K562 (cell line): ENCODE measurements around the gene SYNRG. TPM values are rescaled to one million over a fixed set of nuclear protein-coding genes. Genes with fewer than 3 reads are reported as not detected.

Experiments used
- ATAC-seq: fragments of 200-7000 bp; cut with Tn5 transposase; 3 replicates; pipeline ENCODE4 v1.9.1; 2020; ENCODE audit warnings: moderate library complexity
- BruUV-seq: library from RNA; stranded (reverse); fragments of 400-500 nt; replicated peaks from 2 replicates; lab custom pipeline; 2021; lab: Mats Ljungman, UMichigan
- CTCF ChIA-PET: fragments of 300-600 bp; formaldehyde crosslinking; extraction: SDS; loops from one replicate; lab custom pipeline; 2021; ENCODE audit warnings: low intra/inter-chr PET ratio; lab: Yijun Ruan, JAX
- POLR2A ChIA-PET: fragments of 300-600, 350-650 bp; sonication (Branson Sonifier 250); formaldehyde crosslinking; extraction: SDS; loops from one replicate; lab custom pipeline; 2021; ENCODE audit warnings: antibody characterized with exemption, inconsistent platforms; lab: Yijun Ruan, JAX
- DNase-seq, 4 experiments: peaks; one replicate each; pipeline versions ENCODE4 v3.0.0 to v3.0.0-alpha.2; 2011 to 2018; ENCODE audit warnings: low spot score in 3 of 4, mixed read lengths in 3 of 4; ENCODE audit errors: extremely low read depth in 1 of 4
- FAIRE-seq: peaks from 2 replicates; lab custom pipeline; 2011; peaks lifted over from hg19 to GRCh38; lab: Jason Lieb, UNC
- H2AFZ ChIP-seq: 2 replicates; pipeline ENCODE4 v1.6.0; 2011; ENCODE audit warnings: low read depth, low read length, control low read depth, inconsistent platforms
- H3K27ac ChIP-seq: fragments of 200-600 bp; 3 replicates; pipeline ENCODE4 v1.8.0; 2011; ENCODE audit warnings: low read depth, mild to moderate bottlenecking, control low read depth, inconsistent platforms, low read length, moderate library complexity, mixed read lengths; ENCODE audit errors: extremely low read depth
- H3K27me3 ChIP-seq, 2 experiments: fragments of 300-600 bp in 1 of 2; 2 replicates in 1 of 2; 3 replicates in 1 of 2; pipeline versions ENCODE4 v1.6.0 to v1.8.0; 2011; ENCODE audit warnings: inconsistent platforms in 2 of 2, low read length in 2 of 2, mild to moderate bottlenecking in 1 of 2, mixed read lengths in 1 of 2, moderate library complexity in 1 of 2; ENCODE audit not compliant: control insufficient read depth in 2 of 2, insufficient read depth in 2 of 2
- H3K36me3 ChIP-seq: fragments of 300-600 bp; 3 replicates; pipeline ENCODE4 v1.8.0; 2011; ENCODE audit warnings: mild to moderate bottlenecking, low read length, inconsistent platforms; ENCODE audit not compliant: control insufficient read depth, insufficient read depth
- H3K4me1 ChIP-seq, 2 experiments: fragments of 200-600 bp in 1 of 2; replicated peaks in 1 of 2; 2 replicates in 1 of 2; 3 replicates in 1 of 2; pipeline versions ENCODE4 v1.5.1 to v1.8.0; 2011; ENCODE audit warnings: inconsistent platforms in 2 of 2, low read length in 2 of 2, mild to moderate bottlenecking in 1 of 2, mixed read lengths in 1 of 2, moderate library complexity in 1 of 2; ENCODE audit not compliant: control insufficient read depth in 2 of 2, insufficient read depth in 2 of 2
- H3K4me2 ChIP-seq: 2 replicates; pipeline ENCODE4 v1.6.1; 2011; ENCODE audit warnings: low read length, control low read depth, inconsistent platforms, mixed read lengths; ENCODE audit not compliant: insufficient read depth
- H3K4me3 ChIP-seq: fragments of 200-600 bp; sonication (generic), shearing (Covaris generic); 2 replicates; pipeline ENCODE4 v1.5.1; 2016; ENCODE audit warnings: control low read depth, inconsistent platforms
- H3K79me2 ChIP-seq: fragments of 200-600 bp; 3 replicates; pipeline ENCODE4 v1.8.0; 2011; ENCODE audit warnings: low read length, inconsistent platforms; ENCODE audit not compliant: control insufficient read depth, insufficient read depth
- H3K9ac ChIP-seq, 2 experiments: 2 replicates each; pipeline versions ENCODE4 v1.6.0 to v1.6.1; 2011; ENCODE audit warnings: low read depth in 2 of 2, low read length in 2 of 2, control low read depth in 1 of 2, inconsistent platforms in 1 of 2, mild to moderate bottlenecking in 1 of 2, mixed read lengths in 1 of 2; ENCODE audit not compliant: insufficient read depth in 1 of 2
- H3K9me1 ChIP-seq: one replicate; pipeline ENCODE4 v1.6.0; 2011; ENCODE audit warnings: inconsistent platforms, mild to moderate bottlenecking, low read length, moderate library complexity; ENCODE audit not compliant: control insufficient read depth, insufficient read depth
- H3K9me3 ChIP-seq: replicated peaks from 2 replicates; pipeline ENCODE4 v1.5.1; 2011; ENCODE audit warnings: low read depth, low read length, inconsistent platforms; ENCODE audit not compliant: control insufficient read depth, insufficient read depth
- H4K20me1 ChIP-seq: replicated peaks from 2 replicates; pipeline ENCODE4 v1.6.1; 2011; ENCODE audit warnings: low read length, inconsistent platforms, mixed read lengths; ENCODE audit not compliant: control insufficient read depth, insufficient read depth
- ATF3 ChIP-seq, 2 experiments: fragments of 450-650 bp in 1 of 2; sonication (generic) in 1 of 2; formaldehyde crosslinking in 1 of 2; IDR thresholded peaks in 1 of 2; conservative IDR thresholded peaks in 1 of 2; 2 replicates each; pipeline versions ENCODE4 v1.6.1 to v1.8.1; 2016 to 2023; ENCODE audit warnings: mild to moderate bottlenecking in 2 of 2, moderate library complexity in 2 of 2, inconsistent platforms in 1 of 2, missing genetic modification reagents in 1 of 2
- ATF7 ChIP-seq: fragments of 450-650 bp; IDR thresholded peaks from 2 replicates; pipeline ENCODE4 v1.7.1; 2014; ENCODE audit warnings: mild to moderate bottlenecking, moderate library complexity
- C11orf30 ChIP-seq: fragments of 450-650 bp; IDR thresholded peaks from 2 replicates; pipeline ENCODE4 v1.6.1; 2016; ENCODE audit warnings: low read depth, mild to moderate bottlenecking
- CEBPG ChIP-seq, 3 experiments: fragments of 200-800 bp in 1 of 3; sonication (Bioruptor generic) in 1 of 3; sonication (generic) in 1 of 3; formaldehyde crosslinking in 1 of 3; IDR thresholded peaks in 2 of 3; conservative IDR thresholded peaks in 1 of 3; 2 replicates each; pipeline versions ENCODE4 v1.6.1 to v1.8.0; 2016 to 2022; ENCODE audit warnings: missing compliant biosample characterization in 2 of 3, missing genetic modification characterization in 2 of 3, mild to moderate bottlenecking in 1 of 3, missing genetic modification reagents in 1 of 3
- DPF2 ChIP-seq: fragments of 450-650 bp; IDR thresholded peaks from 2 replicates; pipeline ENCODE4 v1.6.1; 2016
- JUND ChIP-seq, 2 experiments: IDR thresholded peaks; 2 replicates in 1 of 2; 3 replicates in 1 of 2; pipeline ENCODE4 v1.6.1; 2011; ENCODE audit warnings: borderline replicate concordance in 2 of 2, low read depth in 2 of 2, low read length in 2 of 2, improper control_type of control experiment in 1 of 2, missing biosample characterization in 1 of 2, missing genetic modification characterization in 1 of 2, missing genetic modification reagents in 1 of 2
- NR2C2 ChIP-seq, 2 experiments: fragments of 200-800 bp in 1 of 2; sonication (Bioruptor generic) in 1 of 2; sonication (generic) in 1 of 2; formaldehyde crosslinking in 1 of 2; IDR thresholded peaks; 2 replicates each; pipeline versions ENCODE4 v1.6.1 to v1.8.0; 2016 to 2022; ENCODE audit warnings: mild to moderate bottlenecking in 1 of 2, missing compliant biosample characterization in 1 of 2, missing genetic modification characterization in 1 of 2, missing genetic modification reagents in 1 of 2
- ZNF23 ChIP-seq: fragments of 250-450 bp; sonication (Bioruptor Pico); IDR thresholded peaks from 2 replicates; pipeline ENCODE4 v1.4.0; 2020; ENCODE audit warnings: mild to moderate bottlenecking
- ZNF592 ChIP-seq: fragments of 450-650 bp; IDR thresholded peaks from 2 replicates; pipeline ENCODE4 v1.6.1; 2017; ENCODE audit warnings: antibody characterized with exemption, mild to moderate bottlenecking
- WGBS: fragments of 100-300 bp; shearing (Covaris generic); methylation state at CpG from one replicate; pipeline ENCODE4 v1.1.6; 2016; ENCODE audit warnings: low coverage, mixed read lengths; ENCODE audit not compliant: insufficient coverage; ENCODE audit errors: missing lambda C conversion rate; 5-methylcytosine and 5-hydroxymethylcytosine counted together
- in situ Hi-C: fragments of 300-500 bp; cut with MboI; formaldehyde crosslinking; loops from 4 replicates; pipeline ENCODE4 v1.15.0; 2018; ENCODE audit warnings: inconsistent platforms, mixed read lengths
- intact Hi-C: fragments of 100-400 bp; cut with micrococcal nuclease; formaldehyde crosslinking; loops from 2 replicates; pipeline ENCODE4 v1.14.2; 2022
- polyA plus RNA-seq, 8 experiments: library from polyadenylated mRNA; depleted of rRNA in 4 of 8; stranded (reverse) in 5 of 8; unstranded in 3 of 8; fragments of >200 nt; fragmentation: Nextera tagmentation in 2 of 8; fragmentation: Illumina TruSeq in 1 of 8; extraction: Ambion mirVana in 2 of 8; extraction: Trizol in 1 of 8; gene quantifications; 2 replicates each; pipeline versions ENCODE4 v1.2.1 to v1.2.3, GENCODE V29; 2011 to 2014; ENCODE audit warnings: inconsistent platforms in 1 of 8, missing spikeins in 1 of 8
- total RNA-seq, 7 experiments: library from RNA; depleted of rRNA in 6 of 7; stranded (reverse); fragments of >200 nt in 6 of 7; fragmentation: Illumina TruSeq in 2 of 7; extraction: Trizol in 2 of 7; gene quantifications; 2 replicates each; pipeline versions ENCODE4 v1.2.1 to v1.2.3, GENCODE V29; 2011 to 2021; ENCODE audit warnings: low replicate concordance in 1 of 7

SYNRG gene
- total and polyA plus RNA-seq, 9 of the 15 experiments (the other 6 are each of a cell fraction or from before 2014, with no cell fraction given): 2.9 to 28.2 (median 15.1) TPM

- peaks cover 54% of the 10 kb centered on the region for H3K36me3 ChIP-seq
- POLR2A ChIA-PET: interaction anchor here (1.1 kb wide), 1 partner anchor 16 kb away, joined by 3 read pairs; no protein-coding TSS in a partner anchor
- no peak overlapping the region for H3K4me2 ChIP-seq
- FAIRE-seq (no peak), ATAC-seq (no peak), DNase-seq (no peak)
- H3K27ac ChIP-seq: no peak overlapping the region
- no peaks in the 10 kb centered on the region for H3K79me2 ChIP-seq
- no peaks in the 10 kb centered on the region for H3K9me1 ChIP-seq
- in situ Hi-C loops (no loop called here), intact Hi-C loops (no loop called here)
- WGBS: 83% methylated on average over 9 of the region's 9 CpGs
- CTCF ChIA-PET: no interaction called here
- H3K4me3 ChIP-seq: no peak overlapping the region
- no peak overlapping the region for H3K9ac ChIP-seq
- H3K4me1 ChIP-seq: no peaks in the 10 kb centered on the region
- H2AFZ ChIP-seq: no peak overlapping the region
- H4K20me1 ChIP-seq: no peaks in the 10 kb centered on the region
- H3K9me3 ChIP-seq: no peaks in the 10 kb centered on the region
- no peaks in the 10 kb centered on the region for H3K27me3 ChIP-seq
- BruUV-seq: no TSS peak
- TF ChIP-seq ZNF592 (0 out of 2 replicates have a peak, but pooled peaks have one; percentile 6), ATF3 (IDR thresholded peaks at IDR 0.05) (peak; percentile 83), ATF3 (CRISPR knock-in tag; conservative IDR thresholded peaks at IDR 0.05) (no peak), ZNF23 (CRISPR knock-in tag) (no peak), C11orf30 (peak; percentile 31; the same call in 1 of the 2 replicates), ATF7 (0 out of 2 replicates have a peak, but pooled peaks have one; percentile 25), CEBPG (CRISPR knock-in tag; IDR thresholded peaks at IDR 0.05) (0 out of 2 replicates have a peak, but pooled peaks have one; percentile 9), CEBPG (tag; conservative IDR thresholded peaks at IDR 0.05 in 1 of 2, IDR thresholded peaks at IDR 0.05 in 1 of 2) (peak; percentile 60 to 92; a peak in 3 of 4 replicates), NR2C2 (CRISPR knock-in tag; IDR thresholded peaks at IDR 0.05) (no peak), NR2C2 (tag; IDR thresholded peaks at IDR 0.05) (peak; percentile 23; the same call in 1 of the 2 replicates), DPF2 (no peak), JUND (IDR thresholded peaks at IDR 0.05; ENCODE audit: borderline replicate concordance, low read depth, low read length) (peak; percentile 42; the same call in 1 of the 2 replicates), JUND (tag; IDR thresholded peaks at IDR 0.05; ENCODE audit: borderline replicate concordance, low read depth, low read length) (no peak)
Observed at GRCh38 chr17:37541880-37542660, 67.1 kb downstream of the SYNRG start.
